Measurements from ENCODE around the gene ARMC6.
"Not testable (repeated sequence)": the region's sequence is repeated elsewhere in the genome, so short reads cannot be mapped to it uniquely, and the experiment has no call there.

ARMC6 gene

GRCh38 chr19:19023376-19023775 lies 10.0 kb upstream of the ARMC6 start:
- DNase-seq: not testable (repeated sequence)

DNA sequence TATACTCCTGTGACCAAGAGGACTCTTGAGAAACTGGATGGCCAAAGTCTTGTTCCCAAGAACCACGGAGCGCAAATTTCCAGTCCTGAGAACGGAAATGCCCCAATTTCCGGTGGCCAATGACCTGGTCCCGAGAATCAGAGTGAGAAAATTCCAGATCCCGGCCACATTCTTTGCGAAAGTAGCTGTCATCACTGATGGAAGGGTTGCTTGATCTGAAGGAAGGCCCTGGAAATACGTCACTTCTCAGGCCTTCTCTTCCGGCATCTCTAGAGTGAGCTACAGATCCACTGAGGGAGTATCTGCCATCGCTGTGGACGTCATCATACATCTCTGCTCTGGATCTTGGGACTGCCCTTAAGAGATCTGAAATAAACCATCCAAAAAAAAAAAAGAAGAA lies 7.5 kb upstream of the ARMC6 start:
- DNase-seq: no peak

GRCh38 chr19:19026299-19026971 lies 7.0 kb upstream of the ARMC6 start:
- no peak for DNase-seq

- DNase-seq: no peak
Observed at GRCh38 chr19:19027228-19027627, 6.2 kb upstream of the ARMC6 start.

DNA sequence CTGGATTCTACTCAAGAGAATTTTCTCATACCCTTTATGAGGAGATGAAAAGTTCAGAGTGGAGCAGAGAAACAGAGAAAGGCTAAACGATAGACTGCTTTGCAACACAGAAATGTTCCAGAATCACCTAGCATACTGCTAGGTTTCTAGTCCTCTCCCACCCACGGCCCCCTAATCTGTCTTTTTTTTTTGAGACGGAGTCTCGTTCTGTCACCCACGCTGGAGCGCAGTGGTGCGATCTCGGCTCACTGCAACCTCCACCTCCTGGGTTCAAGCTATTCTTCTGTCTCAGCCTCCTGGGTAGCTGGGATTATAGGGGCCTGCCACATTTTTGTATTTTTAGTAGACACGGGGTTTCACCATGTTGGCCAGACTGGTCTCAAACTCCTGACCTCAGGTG lies 4.9 kb upstream of the ARMC6 start:
- DNase-seq: no peak

GRCh38 chr19:19031891-19032290 lies 1.5 kb upstream of the ARMC6 start:
- DNase-seq: no peak

DNA sequence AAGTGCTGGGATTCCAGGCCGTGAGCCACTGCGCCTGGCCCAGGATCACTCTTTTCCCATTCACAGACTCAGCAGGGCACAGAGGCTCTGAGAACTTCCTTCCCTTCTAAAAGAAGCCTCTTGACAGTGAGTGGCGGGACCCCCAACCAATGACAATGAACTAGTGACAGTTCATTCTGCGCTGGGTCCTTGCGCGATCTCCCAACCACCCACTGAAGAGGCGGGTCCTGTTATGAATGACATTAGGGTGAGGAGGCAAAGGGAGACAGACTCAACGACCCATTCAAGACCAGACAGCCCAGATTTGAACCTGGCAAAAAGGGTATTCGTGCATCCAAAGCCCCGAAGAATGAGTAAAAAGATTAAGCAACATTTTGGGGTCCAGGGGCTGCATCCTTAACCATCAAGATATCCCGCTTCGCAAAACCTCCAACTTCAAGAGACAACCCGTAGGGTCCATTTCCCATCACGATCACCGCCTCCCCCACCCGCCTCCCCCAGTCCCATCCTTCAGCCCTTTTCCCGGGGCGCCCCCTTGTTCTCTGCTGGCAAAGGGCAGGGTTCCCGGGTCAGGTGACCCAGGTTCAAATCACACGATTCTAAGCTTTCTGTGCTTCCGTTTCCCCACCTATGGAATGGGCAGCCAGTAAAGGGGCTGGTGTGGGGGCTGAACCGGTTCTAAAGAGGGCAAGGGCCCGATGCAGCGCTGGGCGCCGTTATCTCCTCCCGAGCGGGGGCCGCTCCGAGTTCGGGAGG lies 805 bp upstream of the ARMC6 start:
- peak; percentile 97 for DNase-seq

- no peak for DNase-seq
Observed at GRCh38 chr19:19033176-19033425, 302 bp upstream of the ARMC6 start.

GRCh38 chr19:19034204-19034624 lies 811 bp downstream of the ARMC6 start:
- DNase-seq: peak; percentile 76

DNA sequence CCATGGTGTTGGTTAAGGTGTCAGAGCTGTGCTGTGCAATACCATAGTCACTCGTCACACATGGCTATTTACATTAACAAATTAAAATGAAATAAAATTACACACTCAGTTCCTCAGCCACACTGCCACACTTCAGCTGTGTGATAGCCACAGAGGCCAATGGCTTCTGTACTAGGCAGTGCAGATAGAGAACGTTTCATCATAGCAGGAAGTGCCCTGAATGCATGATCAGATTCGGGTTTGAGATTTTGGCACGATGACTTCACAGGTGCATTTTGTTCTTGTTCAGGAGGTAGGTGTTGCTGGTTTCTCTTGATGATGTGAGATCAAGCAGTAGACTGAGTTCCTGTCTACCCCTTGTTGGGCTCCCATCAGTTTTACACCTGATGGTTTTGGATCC lies 6.5 kb downstream of the ARMC6 start:
- no peak for DNase-seq

DNA sequence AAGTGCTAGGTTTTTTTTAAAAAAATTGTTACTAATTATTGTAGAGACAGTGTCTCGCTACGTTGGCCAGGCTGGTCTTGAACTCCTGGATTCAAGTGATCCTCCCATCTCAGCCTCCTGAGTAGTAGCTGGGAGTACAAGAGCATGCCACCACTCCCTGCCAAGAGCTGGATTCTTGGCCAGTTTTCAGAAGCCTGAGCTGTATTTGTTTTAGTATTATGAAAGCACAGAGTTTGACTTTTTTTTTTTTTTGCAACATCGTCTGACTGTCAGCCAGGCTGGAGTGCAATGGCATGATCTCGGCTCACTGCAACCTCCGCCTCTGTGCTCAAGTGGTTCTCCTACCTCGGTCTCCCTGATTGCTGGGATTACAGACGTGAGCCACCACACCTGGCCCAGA lies 7.0 kb downstream of the ARMC6 start:
- peak; percentile 80 for DNase-seq

- DNase-seq: no peak
Observed at GRCh38 chr19:19042732-19043280, 9.4 kb downstream of the ARMC6 start.

DNA sequence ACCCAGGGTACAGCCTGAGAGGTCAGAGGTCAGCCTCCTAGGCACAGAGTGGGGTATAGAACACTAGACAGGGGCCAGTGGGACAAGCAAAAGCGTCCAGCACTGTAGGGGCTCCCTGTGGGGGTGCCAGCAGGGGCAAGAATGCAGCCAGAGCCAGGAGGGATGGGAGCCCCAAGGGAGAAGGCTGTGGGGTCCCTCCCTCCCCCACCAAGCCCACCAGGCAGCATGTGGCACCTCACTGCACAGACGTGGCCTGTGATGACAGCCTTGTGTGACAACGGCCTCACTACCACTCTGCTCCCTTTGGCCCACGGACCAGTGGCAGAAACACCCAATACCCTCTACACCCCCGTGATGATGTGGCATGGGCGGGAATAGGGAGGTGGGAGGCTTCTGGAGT lies 10.1 kb downstream of the ARMC6 start:
- no peak for DNase-seq

- no peak for DNase-seq
Observed at GRCh38 chr19:19043881-19044280, 10.5 kb downstream of the ARMC6 start.

DNA sequence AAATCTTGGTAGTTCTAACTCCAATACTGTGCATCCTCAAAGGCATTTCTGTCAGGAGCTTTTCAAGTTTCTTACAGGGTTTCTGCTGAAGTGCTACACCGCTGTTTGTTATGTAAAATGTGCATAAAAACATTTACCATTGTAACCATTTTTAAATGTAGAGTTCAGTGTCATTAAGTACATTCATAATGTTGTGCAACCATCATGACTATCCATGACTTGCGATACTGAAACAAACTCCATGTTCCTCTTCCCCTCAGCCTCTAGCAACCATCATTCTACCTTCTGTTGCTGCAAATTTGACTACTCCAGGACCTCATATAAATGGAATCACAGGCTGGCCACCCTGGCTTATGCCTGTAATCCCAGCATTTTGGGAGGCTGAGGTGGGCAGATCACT lies 16.0 kb downstream of the ARMC6 start:
- no peak for DNase-seq

- no peak for DNase-seq
Observed at GRCh38 chr19:19050104-19050503, 16.7 kb downstream of the ARMC6 start.

GRCh38 chr19:19050731-19051130 lies 17.3 kb downstream of the ARMC6 start:
- DNase-seq: no peak

- DNase-seq: no peak
Observed at GRCh38 chr19:19051478-19052213, 18.2 kb downstream of the ARMC6 start.

DNA sequence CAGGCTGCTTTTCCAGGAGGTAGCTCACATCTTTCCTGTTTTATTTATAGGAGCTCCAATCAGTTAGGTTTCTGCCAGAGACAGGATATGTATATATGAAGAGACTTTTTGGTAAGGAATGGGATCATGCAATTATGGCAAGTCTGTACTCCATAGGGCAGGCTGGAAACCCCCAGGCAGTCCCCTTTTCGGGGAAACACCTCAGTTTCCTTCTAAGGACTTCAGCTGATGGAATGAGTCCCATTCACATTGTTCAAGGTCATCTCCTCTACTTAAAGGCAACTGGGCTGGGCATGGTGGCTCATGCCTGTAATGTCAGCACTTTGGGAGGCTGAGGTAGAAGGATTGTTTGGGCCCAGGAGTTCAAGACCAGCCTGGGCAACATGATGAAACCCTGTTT lies 19.5 kb downstream of the ARMC6 start:
- no peak for DNase-seq

DNA sequence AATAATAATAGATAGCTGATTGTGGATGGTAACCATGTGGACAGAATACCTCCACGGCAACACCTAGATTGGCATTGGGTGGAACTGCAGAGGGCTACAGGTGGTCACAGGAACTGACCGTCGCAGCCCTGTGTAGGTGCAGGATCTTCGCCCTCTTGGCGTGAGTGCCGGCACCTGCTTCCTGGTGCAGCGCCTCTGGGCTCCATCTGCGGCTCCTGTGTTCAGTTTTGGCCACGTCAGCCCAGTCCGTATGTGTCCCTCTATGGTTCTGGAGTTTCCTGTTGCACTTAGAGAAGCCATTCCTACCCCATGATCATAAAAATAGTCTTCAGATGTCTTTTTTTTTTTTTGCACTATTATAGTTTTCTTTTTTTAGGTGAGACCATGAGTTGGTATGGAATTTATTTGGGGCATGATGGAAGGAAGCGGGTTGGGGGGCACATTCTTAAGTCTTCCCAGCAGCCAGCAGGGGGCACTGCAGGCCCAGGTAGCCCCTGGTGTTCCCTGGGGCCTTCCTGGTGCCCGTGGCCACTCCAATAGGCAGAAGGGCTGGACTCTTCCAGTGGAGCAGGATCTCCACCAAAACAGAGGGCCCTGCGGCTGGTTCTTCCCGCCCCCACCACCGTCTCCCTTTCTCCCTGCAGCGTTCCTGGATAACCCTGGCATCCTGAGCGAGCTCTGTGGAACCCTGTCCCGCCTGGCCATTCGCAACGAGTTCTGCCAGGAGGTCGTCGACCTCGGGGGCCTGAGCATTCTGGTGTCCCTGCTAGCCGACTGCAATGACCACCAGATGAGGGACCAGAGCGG lies 20.3 kb downstream of the ARMC6 start:
- peak; percentile 51 for DNase-seq

DNA sequence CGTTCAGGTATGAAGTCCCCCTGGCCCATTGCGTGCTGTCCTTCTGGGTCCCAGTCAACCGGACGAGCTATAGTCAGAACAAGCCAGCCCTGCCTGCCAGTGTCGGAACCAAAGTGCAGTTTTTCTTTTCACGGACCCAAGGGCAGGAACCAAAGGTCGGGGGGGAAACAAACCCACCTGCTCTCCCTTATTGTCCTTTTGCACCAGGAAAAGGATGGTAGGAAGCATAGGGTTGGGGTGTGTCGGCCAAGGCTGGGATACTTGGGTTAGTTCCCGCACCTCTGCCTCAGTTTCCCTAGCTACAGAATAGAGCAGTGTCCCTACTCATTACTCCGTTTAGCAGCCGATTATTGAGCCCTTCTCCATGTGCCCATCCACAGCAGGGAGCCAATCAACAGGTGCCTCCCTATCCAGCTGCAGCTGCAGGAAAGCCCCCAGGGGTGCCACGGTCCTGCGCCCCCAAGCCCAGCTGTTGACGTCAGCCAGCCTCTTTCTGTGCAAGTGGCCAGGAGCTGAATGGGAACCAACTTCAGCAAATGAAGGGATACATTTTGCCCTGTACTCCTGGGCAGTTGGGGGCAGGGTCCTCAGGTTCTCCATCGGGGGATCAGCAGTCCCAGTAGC lies 21.0 kb downstream of the ARMC6 start:
- DNase-seq: no peak

DNA sequence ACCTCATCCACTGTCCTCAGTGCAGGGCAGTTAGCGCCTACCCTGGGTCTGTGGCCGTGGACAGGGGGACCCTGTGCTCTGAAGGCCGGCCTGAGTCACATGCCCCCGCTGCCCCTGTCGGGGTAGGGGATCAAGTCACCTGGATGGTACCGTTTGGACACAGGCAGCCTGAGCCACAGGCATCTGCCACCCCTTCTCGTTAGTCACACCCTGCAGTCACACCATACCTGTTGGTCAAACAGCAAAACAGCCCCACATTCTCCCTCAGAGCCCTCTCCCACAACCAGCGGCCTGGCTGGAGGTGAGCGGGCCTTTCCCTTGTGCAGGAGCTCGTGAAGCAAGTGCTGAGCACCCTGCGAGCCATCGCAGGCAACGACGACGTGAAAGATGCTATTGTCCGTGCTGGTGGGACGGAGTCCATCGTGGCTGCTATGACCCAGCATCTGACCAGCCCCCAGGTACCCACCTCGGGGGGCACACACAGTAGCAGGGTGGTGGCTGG lies 21.6 kb downstream of the ARMC6 start:
- DNase-seq: no peak
